SK-N-SH treated with all-trans-retinoic acid at 6 μM for 48 hours (cell line): ENCODE results near the gene RRP1.

Experiments
- ARNTL ChIP-seq: fragments of 450-650 bp; formaldehyde crosslinking; IDR thresholded peaks from 2 replicates; pipeline ENCODE4 v1.5.0; 2020; ENCODE audit warnings: low read depth, mild to moderate bottlenecking, moderate library complexity, borderline replicate concordance
- CREB5 ChIP-seq: fragments of 250-450 bp; sonication (Bioruptor Pico); IDR thresholded peaks from 2 replicates; pipeline ENCODE4 v1.5.1; 2020; ENCODE audit warnings: low read depth, mild to moderate bottlenecking, moderate library complexity
- CSRNP3 ChIP-seq: fragments of 250-450 bp; sonication (Bioruptor Pico); IDR thresholded peaks from 2 replicates; pipeline ENCODE4 v1.5.1; 2021; ENCODE audit warnings: mild to moderate bottlenecking, moderate library complexity
- ESRRG ChIP-seq: fragments of 250-450 bp; sonication (Bioruptor Pico); IDR thresholded peaks from 2 replicates; pipeline ENCODE4 v1.6.1; 2021; ENCODE audit warnings: mild to moderate bottlenecking
- OSR1 ChIP-seq: fragments of 250-450 bp; sonication (Bioruptor Pico); IDR thresholded peaks from 2 replicates; pipeline ENCODE4 v1.8.0; 2022; ENCODE audit warnings: moderate library complexity, mild to moderate bottlenecking, inconsistent platforms
- PATZ1 ChIP-seq: fragments of 250-450 bp; sonication (Bioruptor Pico); IDR thresholded peaks from 2 replicates; pipeline ENCODE4 v1.8.0; 2020; ENCODE audit warnings: mild to moderate bottlenecking, moderate library complexity, borderline replicate concordance
- RARB ChIP-seq: fragments of 250-450 bp; sonication (Bioruptor Pico); IDR thresholded peaks from 2 replicates; pipeline ENCODE4 v1.8.0; 2021; ENCODE audit warnings: mild to moderate bottlenecking, moderate library complexity
- ZC3H10 ChIP-seq: fragments of 250-450 bp; sonication (Bioruptor Pico); IDR thresholded peaks from 2 replicates; pipeline ENCODE4 v1.5.1; 2021; ENCODE audit warnings: mild to moderate bottlenecking, moderate library complexity
- ZFP3 ChIP-seq: fragments of 250-450 bp; sonication (Bioruptor Pico); IDR thresholded peaks from 2 replicates; pipeline ENCODE4 v1.5.0; 2020; ENCODE audit warnings: mild to moderate bottlenecking, moderate library complexity
- ZFP30 ChIP-seq: fragments of 450-650 bp; formaldehyde crosslinking; IDR thresholded peaks from 2 replicates; pipeline ENCODE4 v1.5.0; 2022; ENCODE audit warnings: mild to moderate bottlenecking, moderate library complexity
- ZNF565 ChIP-seq: fragments of 450-650 bp; formaldehyde crosslinking; conservative IDR thresholded peaks from 2 replicates; pipeline ENCODE4 v1.5.0; 2020; ENCODE audit warnings: low read depth, mild to moderate bottlenecking, moderate library complexity

- no peak for TF ChIP-seq ZFP3 (CRISPR knock-in tag)
- TF ChIP-seq ZFP30 (CRISPR knock-in tag): no peak
- no peak for TF ChIP-seq ZNF565 (CRISPR knock-in tag)
- no peak for TF ChIP-seq CREB5 (CRISPR knock-in tag)
- no peak for TF ChIP-seq ARNTL (CRISPR knock-in tag)
- no peak for TF ChIP-seq RARB (CRISPR knock-in tag)
- no peak for TF ChIP-seq PATZ1
- TF ChIP-seq ESRRG (CRISPR knock-in tag): no peak
- no peak for TF ChIP-seq CSRNP3 (CRISPR knock-in tag)
- TF ChIP-seq ZC3H10: no peak
- no peak for TF ChIP-seq OSR1 (CRISPR knock-in tag)
Measured at GRCh38 chr21:43832648-43833047, 43.3 kb downstream of the RRP1 start.
